ENCODE data around the gene GGNBP2.

The GGNBP2 gene

GRCh38 chr17:36632916-36633771, 88.4 kb downstream of the GGNBP2 start:
- DNase-seq (ENCODE audit: low spot score) = no peak
